HepG2 (cell line): ENCODE data around the gene ZFP36L2. TPM values are rescaled to one million over a fixed set of nuclear protein-coding genes. Genes with fewer than 3 reads are reported as not detected.

ENCODE experiments used
- FOXO1 ChIP-seq: sonication (generic); formaldehyde crosslinking; IDR thresholded peaks from 2 replicates; pipeline ENCODE4 v1.4.0; 2020; ENCODE audit warnings: missing genetic modification reagents
- REL ChIP-seq: sonication (generic); formaldehyde crosslinking; conservative IDR thresholded peaks from 2 replicates; pipeline ENCODE4 v1.8.0; 2022; ENCODE audit warnings: mild to moderate bottlenecking, missing genetic modification reagents, moderate library complexity
- SKI ChIP-seq: fragments of 450-650 bp; IDR thresholded peaks from one replicate; pipeline ENCODE4 v1.6.1; 2018; ENCODE audit warnings: mild to moderate bottlenecking; ENCODE audit not compliant: partially characterized antibody
- polyA plus RNA-seq, 8 experiments: library from polyadenylated mRNA; depleted of rRNA in 3 of 8; stranded (reverse) in 7 of 8; unstranded in 1 of 8; fragments of >200 nt; fragmentation: Illumina TruSeq in 4 of 8; extraction: Trizol in 4 of 8; gene quantifications; 2 replicates each; pipeline versions ENCODE4 v1.2.1 to v1.2.3, GENCODE V29; 2011 to 2016; ENCODE audit warnings: low read depth in 4 of 8, missing spikeins in 1 of 8, mixed read lengths in 1 of 8; ENCODE audit not compliant: insufficient read depth in 1 of 8
- total RNA-seq, 5 experiments: library from RNA; depleted of rRNA; stranded (reverse); fragments of >200 nt; fragmentation: Illumina TruSeq; extraction: Trizol; gene quantifications; 2 replicates each; pipeline ENCODE4 v1.2.3, GENCODE V29; 2016; ENCODE audit warnings: low read depth in 1 of 5
- TF ChIP-seq, protein P1 (sequence below): sonication (generic); formaldehyde crosslinking; IDR thresholded peaks from 2 replicates; pipeline ENCODE4 v1.5.0; 2020; ENCODE audit warnings: mild to moderate bottlenecking, missing genetic modification reagents
- TF ChIP-seq, protein P2 (sequence below): sonication (generic); formaldehyde crosslinking; IDR thresholded peaks from 2 replicates; pipeline ENCODE4 v1.4.0; 2020; ENCODE audit warnings: missing genetic modification reagents
- TF ChIP-seq, protein P3 (sequence below): sonication (generic); formaldehyde crosslinking; IDR thresholded peaks from 2 replicates; pipeline ENCODE4 v1.4.0; 2020; ENCODE audit warnings: missing genetic modification reagents, borderline replicate concordance
- TF ChIP-seq, protein P4 (sequence below): sonication (generic); formaldehyde crosslinking; IDR thresholded peaks from 2 replicates; pipeline ENCODE4 v1.8.1; 2023; ENCODE audit warnings: mild to moderate bottlenecking, moderate library complexity, missing genetic modification reagents
- TF ChIP-seq, protein P5 (sequence below): IDR thresholded peaks from 2 replicates; pipeline ENCODE4 v1.6.1; 2018; ENCODE audit warnings: missing genetic modification reagents, mild to moderate bottlenecking, missing compliant biosample characterization
- TF ChIP-seq, protein P6 (sequence below): sonication (generic); formaldehyde crosslinking; IDR thresholded peaks from 2 replicates; pipeline ENCODE4 v1.4.0; 2020; ENCODE audit warnings: missing genetic modification reagents

The ZFP36L2 gene
- total and polyA plus RNA-seq, 2 of the 13 experiments (the other 11 are each of a cell fraction or from before 2014, with no cell fraction given), result 11.2 to 21.8 TPM

GRCh38 chr2:43230951-43231827, 4.8 kb upstream of the ZFP36L2 start (continued):
- TF ChIP-seq, protein P1, sequence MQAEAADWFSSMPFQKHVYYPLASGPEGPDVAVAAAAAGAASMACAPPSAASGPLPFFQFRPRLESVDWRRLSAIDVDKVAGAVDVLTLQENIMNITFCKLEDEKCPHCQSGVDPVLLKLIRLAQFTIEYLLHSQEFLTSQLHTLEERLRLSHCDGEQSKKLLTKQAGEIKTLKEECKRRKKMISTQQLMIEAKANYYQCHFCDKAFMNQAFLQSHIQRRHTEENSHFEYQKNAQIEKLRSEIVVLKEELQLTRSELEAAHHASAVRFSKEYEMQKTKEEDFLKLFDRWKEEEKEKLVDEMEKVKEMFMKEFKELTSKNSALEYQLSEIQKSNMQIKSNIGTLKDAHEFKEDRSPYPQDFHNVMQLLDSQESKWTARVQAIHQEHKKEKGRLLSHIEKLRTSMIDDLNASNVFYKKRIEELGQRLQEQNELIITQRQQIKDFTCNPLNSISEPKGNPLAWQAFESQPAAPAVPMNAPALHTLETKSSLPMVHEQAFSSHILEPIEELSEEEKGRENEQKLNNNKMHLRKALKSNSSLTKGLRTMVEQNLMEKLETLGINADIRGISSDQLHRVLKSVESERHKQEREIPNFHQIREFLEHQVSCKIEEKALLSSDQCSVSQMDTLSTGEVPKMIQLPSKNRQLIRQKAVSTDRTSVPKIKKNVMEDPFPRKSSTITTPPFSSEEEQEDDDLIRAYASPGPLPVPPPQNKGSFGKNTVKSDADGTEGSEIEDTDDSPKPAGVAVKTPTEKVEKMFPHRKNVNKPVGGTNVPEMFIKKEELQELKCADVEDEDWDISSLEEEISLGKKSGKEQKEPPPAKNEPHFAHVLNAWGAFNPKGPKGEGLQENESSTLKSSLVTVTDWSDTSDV (CRISPR knock-in tag), result no peak
- TF ChIP-seq, protein P2, sequence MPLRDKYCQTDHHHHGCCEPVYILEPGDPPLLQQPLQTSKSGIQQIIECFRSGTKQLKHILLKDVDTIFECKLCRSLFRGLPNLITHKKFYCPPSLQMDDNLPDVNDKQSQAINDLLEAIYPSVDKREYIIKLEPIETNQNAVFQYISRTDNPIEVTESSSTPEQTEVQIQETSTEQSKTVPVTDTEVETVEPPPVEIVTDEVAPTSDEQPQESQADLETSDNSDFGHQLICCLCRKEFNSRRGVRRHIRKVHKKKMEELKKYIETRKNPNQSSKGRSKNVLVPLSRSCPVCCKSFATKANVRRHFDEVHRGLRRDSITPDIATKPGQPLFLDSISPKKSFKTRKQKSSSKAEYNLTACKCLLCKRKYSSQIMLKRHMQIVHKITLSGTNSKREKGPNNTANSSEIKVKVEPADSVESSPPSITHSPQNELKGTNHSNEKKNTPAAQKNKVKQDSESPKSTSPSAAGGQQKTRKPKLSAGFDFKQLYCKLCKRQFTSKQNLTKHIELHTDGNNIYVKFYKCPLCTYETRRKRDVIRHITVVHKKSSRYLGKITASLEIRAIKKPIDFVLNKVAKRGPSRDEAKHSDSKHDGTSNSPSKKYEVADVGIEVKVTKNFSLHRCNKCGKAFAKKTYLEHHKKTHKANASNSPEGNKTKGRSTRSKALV (CRISPR knock-in tag), result no peak
- TF ChIP-seq, protein P3, sequence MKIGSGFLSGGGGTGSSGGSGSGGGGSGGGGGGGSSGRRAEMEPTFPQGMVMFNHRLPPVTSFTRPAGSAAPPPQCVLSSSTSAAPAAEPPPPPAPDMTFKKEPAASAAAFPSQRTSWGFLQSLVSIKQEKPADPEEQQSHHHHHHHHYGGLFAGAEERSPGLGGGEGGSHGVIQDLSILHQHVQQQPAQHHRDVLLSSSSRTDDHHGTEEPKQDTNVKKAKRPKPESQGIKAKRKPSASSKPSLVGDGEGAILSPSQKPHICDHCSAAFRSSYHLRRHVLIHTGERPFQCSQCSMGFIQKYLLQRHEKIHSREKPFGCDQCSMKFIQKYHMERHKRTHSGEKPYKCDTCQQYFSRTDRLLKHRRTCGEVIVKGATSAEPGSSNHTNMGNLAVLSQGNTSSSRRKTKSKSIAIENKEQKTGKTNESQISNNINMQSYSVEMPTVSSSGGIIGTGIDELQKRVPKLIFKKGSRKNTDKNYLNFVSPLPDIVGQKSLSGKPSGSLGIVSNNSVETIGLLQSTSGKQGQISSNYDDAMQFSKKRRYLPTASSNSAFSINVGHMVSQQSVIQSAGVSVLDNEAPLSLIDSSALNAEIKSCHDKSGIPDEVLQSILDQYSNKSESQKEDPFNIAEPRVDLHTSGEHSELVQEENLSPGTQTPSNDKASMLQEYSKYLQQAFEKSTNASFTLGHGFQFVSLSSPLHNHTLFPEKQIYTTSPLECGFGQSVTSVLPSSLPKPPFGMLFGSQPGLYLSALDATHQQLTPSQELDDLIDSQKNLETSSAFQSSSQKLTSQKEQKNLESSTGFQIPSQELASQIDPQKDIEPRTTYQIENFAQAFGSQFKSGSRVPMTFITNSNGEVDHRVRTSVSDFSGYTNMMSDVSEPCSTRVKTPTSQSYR (CRISPR knock-in tag), result peak; percentile 95
- TF ChIP-seq, protein P4, sequence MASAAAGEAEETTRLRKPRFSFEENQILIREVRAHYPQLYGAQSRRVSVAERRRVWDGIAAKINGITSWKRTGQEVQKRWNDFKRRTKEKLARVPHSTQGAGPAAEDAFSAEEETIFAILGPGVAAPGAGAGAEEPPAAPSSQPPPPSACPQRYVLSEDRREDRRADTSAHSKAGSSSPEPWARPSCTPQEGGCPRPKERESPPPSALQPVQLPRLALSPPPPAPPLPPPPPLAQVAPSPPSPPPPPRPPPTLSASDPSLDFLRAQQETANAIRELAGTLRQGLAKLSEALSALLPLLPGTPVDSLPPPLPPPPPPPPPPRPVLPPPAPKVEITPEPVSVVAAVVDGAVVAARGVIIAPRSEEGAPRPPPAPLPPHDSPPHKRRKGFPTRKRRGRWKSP (CRISPR knock-in tag), result no peak
- peak; percentile 14; the same call in 1 of the 2 replicates for TF ChIP-seq FOXO1
- TF ChIP-seq, protein P5, sequence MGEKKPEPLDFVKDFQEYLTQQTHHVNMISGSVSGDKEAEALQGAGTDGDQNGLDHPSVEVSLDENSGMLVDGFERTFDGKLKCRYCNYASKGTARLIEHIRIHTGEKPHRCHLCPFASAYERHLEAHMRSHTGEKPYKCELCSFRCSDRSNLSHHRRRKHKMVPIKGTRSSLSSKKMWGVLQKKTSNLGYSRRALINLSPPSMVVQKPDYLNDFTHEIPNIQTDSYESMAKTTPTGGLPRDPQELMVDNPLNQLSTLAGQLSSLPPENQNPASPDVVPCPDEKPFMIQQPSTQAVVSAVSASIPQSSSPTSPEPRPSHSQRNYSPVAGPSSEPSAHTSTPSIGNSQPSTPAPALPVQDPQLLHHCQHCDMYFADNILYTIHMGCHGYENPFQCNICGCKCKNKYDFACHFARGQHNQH, result no peak
- TF ChIP-seq REL, result no peak
- TF ChIP-seq SKI, result no peak
- TF ChIP-seq, protein P6, sequence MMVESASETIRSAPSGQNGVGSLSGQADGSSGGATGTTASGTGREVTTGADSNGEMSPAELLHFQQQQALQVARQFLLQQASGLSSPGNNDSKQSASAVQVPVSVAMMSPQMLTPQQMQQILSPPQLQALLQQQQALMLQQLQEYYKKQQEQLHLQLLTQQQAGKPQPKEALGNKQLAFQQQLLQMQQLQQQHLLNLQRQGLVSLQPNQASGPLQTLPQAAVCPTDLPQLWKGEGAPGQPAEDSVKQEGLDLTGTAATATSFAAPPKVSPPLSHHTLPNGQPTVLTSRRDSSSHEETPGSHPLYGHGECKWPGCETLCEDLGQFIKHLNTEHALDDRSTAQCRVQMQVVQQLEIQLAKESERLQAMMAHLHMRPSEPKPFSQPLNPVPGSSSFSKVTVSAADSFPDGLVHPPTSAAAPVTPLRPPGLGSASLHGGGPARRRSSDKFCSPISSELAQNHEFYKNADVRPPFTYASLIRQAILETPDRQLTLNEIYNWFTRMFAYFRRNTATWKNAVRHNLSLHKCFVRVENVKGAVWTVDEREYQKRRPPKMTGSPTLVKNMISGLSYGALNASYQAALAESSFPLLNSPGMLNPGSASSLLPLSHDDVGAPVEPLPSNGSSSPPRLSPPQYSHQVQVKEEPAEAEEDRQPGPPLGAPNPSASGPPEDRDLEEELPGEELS, result peak; percentile 56
